Measurements from ENCODE around the gene MYH7B.

Gene MYH7B

DNA sequence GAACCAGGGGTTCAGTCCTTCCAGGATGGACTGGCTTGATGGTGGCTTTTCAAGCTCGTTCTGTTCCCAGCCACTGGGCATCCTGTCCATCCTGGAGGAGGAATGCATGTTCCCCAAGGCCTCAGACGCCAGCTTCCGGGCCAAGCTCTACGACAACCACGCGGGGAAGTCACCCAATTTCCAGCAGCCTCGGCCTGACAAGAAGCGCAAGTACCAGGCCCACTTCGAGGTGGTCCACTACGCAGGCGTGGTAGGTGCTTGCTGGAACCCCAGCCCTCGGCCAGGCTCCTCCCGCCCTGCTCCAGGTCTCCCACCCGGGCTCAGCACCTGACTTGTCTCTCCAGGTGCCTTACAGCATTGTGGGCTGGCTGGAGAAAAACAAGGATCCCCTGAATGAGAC, 34.0 kb downstream of the MYH7B start:
- Histone ChIP-seq H3K27ac (no peak overlapping the region), H3K9me3 (ENCODE audit: severe bottlenecking) (no peaks in the 10 kb centered on the region)
- no peak for DNase-seq

DNA sequence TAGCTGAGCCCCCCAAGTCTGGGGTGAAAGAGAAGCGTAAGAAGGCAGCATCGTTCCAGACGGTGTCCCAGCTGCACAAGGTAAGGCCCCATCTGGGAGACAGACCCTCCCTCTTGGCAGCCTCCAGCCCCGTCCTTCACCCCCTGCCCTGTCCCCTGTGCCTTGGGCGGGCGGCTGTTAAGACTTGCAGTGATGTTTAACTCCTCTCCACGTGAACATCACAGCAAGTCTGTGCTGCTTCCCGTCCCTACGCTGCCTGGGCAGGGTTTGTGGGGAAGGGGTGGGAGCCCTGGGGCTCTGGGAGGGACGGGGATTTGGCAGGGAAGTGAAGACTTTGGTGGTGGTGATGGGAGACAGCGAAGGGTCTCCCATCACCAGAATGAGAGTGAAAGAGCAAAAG, 34.6 kb downstream of the MYH7B start:
- DNase-seq, result no peak
- Histone ChIP-seq H3K27me3 (ENCODE audit: insufficient read depth, low read depth, severe bottlenecking) (no peaks in the 10 kb centered on the region), H3K36me3 (peaks cover 2% of the 10 kb centered on the region; the same call in 1 of the 2 replicates), H3K9me3 (ENCODE audit: severe bottlenecking) (no peaks in the 10 kb centered on the region), H3K27ac (no peak overlapping the region), H3K4me3 (ENCODE audit: low read depth, low read length) (no peak overlapping the region)
- TF ChIP-seq, protein P1, sequence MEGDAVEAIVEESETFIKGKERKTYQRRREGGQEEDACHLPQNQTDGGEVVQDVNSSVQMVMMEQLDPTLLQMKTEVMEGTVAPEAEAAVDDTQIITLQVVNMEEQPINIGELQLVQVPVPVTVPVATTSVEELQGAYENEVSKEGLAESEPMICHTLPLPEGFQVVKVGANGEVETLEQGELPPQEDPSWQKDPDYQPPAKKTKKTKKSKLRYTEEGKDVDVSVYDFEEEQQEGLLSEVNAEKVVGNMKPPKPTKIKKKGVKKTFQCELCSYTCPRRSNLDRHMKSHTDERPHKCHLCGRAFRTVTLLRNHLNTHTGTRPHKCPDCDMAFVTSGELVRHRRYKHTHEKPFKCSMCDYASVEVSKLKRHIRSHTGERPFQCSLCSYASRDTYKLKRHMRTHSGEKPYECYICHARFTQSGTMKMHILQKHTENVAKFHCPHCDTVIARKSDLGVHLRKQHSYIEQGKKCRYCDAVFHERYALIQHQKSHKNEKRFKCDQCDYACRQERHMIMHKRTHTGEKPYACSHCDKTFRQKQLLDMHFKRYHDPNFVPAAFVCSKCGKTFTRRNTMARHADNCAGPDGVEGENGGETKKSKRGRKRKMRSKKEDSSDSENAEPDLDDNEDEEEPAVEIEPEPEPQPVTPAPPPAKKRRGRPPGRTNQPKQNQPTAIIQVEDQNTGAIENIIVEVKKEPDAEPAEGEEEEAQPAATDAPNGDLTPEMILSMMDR (IDR thresholded peaks at IDR 0.05; ENCODE audit: low read depth, low read length), result no peak

More for the DNA sequence above, 34.0 kb downstream of the MYH7B start:
- no peak overlapping the region for H3K4me3 ChIP-seq (ENCODE audit: low read depth, low read length)
- no peaks in the 10 kb centered on the region for H3K27me3 ChIP-seq (ENCODE audit: insufficient read depth, low read depth, severe bottlenecking)
- TF ChIP-seq, protein P1 (IDR thresholded peaks at IDR 0.05; ENCODE audit: low read depth, low read length), result no peak
- no peaks in the 10 kb centered on the region for H3K36me3 ChIP-seq

DNA sequence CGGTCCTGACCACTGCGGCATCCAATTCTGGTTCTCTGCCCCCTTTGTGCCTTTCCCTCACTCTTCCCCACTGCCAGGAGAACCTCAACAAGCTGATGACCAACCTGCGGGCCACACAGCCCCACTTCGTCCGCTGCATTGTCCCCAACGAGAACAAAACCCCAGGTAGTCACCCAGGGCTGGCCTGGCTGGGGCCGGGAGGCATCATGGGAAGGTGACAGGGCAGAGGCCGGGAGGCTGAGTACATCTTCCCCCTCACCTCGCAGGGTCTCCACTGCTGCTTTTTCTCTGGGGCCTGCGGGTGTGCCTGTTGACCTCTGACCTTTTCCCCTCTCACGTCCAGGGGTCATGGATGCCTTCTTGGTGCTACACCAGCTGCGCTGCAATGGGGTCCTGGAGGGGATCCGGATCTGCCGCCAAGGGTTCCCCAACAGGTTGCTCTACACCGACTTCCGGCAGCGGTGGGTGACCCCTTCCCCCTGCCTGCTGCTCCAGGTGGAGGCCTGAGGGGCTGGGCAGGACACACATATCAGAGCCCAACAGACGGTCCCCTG, 35.1 kb downstream of the MYH7B start:
- no peaks in the 10 kb centered on the region for H3K9me3 ChIP-seq (ENCODE audit: severe bottlenecking)
- no peak overlapping the region for H3K4me3 ChIP-seq (ENCODE audit: low read depth, low read length)
- TF ChIP-seq, protein P1 (IDR thresholded peaks at IDR 0.05; ENCODE audit: low read depth, low read length), result no peak
- no peak for DNase-seq
- no peak overlapping the region for H3K27ac ChIP-seq
- H3K27me3 ChIP-seq (ENCODE audit: insufficient read depth, low read depth, severe bottlenecking), result no peaks in the 10 kb centered on the region
- H3K36me3 ChIP-seq, result peaks cover 4% of the 10 kb centered on the region

DNA sequence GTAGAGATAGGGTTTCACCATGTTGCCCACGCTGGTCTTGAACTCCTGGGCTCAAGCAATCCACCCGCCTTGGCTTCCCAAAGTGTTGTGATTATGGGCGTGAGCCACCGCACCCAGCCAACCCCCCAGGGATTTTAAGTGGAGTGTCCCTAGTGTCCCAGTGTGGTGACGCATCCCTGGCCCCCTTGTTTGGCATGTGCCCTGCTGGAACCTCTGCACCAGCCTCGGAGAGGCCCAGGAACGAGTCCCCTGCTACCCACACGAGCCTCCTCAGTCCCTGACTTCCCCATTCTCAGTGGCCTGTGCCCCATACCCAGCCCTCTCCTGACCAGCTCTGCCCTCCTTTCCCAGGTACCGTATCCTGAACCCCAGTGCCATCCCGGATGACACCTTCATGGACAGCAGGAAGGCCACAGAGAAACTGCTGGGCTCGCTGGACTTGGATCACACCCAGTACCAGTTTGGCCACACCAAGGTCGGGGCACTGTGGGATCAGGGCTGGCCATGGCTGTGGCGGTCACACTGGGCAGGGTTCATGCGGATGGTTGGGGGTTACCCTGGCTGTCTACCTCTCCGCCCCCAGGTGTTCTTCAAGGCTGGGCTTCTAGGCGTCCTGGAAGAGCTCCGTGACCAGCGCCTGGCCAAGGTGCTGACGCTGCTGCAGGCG, 37.2 kb downstream of the MYH7B start:
- H3K27me3 ChIP-seq (ENCODE audit: insufficient read depth, low read depth, severe bottlenecking), result no peaks in the 10 kb centered on the region
- DNase-seq, result no peak
- TF ChIP-seq, protein P1 (IDR thresholded peaks at IDR 0.05; ENCODE audit: low read depth, low read length), result no peak
- no peaks in the 10 kb centered on the region for H3K9me3 ChIP-seq (ENCODE audit: severe bottlenecking)
- no peak overlapping the region for H3K4me3 ChIP-seq (ENCODE audit: low read depth, low read length)
- H3K36me3 ChIP-seq, result peaks cover 15% of the 10 kb centered on the region
- H3K27ac ChIP-seq, result no peak overlapping the region

DNA sequence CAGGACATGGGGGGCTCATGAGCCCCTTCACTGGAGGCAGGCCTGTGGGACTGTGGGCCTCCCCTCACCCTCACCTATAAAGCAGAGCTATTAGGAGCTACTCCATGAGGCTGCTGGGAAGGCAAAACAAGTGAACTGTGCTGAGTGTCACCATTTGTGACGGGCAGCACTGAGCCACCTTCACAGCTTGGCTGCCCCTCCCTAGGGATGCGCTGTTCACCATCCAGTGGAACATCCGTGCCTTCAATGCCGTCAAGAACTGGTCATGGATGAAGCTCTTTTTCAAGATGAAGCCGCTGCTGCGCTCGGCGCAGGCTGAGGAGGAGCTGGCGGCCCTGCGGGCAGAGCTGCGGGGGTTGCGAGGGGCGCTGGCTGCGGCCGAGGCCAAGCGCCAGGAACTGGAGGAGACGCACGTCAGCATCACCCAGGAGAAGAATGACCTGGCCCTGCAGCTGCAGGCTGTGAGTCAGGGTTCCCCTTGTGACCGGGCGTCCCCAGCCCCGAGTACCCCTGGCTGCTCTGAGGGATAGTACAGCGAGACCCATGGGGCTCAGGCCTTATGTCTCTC, 38.4 kb downstream of the MYH7B start:
- peaks cover 25% of the 10 kb centered on the region for H3K36me3 ChIP-seq
- H3K9me3 ChIP-seq (ENCODE audit: severe bottlenecking), result no peaks in the 10 kb centered on the region
- H3K27ac ChIP-seq, result no peak overlapping the region
- no peak overlapping the region for H3K4me3 ChIP-seq (ENCODE audit: low read depth, low read length)
- no peaks in the 10 kb centered on the region for H3K27me3 ChIP-seq (ENCODE audit: insufficient read depth, low read depth, severe bottlenecking)
- DNase-seq, result no peak
- TF ChIP-seq, protein P1 (IDR thresholded peaks at IDR 0.05; ENCODE audit: low read depth, low read length), result no peak

Measured in WERI-Rb-1 (cell line).